ENCODE results near the gene PARD3. TPM values are rescaled to one million over a fixed set of nuclear protein-coding genes. Genes with fewer than 3 reads are reported as not detected.
"Not testable (repeated sequence)": the region's sequence is repeated elsewhere in the genome, so short reads cannot be mapped to it uniquely, and the experiment has no call there.

PARD3 gene
- total RNA-seq, 1 experiment from 2014 or later, result not detected

DNA sequence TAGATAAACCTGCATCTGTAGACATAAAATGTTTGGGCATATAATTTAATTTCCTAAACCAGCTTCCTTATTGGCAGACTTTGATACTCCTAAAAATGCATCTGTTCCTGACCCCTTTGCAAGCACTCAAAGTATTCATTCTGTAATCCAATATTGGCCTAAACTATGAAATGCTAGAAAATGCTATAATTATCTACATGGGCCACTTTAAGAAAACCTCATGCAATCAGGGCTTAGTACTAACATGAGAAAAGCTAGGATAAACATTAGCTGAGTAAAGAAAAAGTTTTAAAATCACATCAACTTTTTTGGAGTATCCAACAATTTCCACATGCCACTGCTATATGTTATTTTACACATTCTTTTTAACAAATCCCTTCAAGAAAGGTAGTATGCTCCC, 57.2 kb downstream of the PARD3 start:
- no peak overlapping the region for H3K27ac ChIP-seq (ENCODE audit: low read length)
- no peaks in the 10 kb centered on the region for H3K9me3 ChIP-seq (ENCODE audit: low read length)
- no peaks in the 10 kb centered on the region for H3K9me2 ChIP-seq (replicated peaks; ENCODE audit: insufficient read depth, low read length)
- no peaks in the 10 kb centered on the region for H3K79me2 ChIP-seq (ENCODE audit: low read length)
- DNase-seq, result no peak
- no peak overlapping the region for H2AFZ ChIP-seq (ENCODE audit: low read length)
- H3K4me1 ChIP-seq (ENCODE audit: low read length), result peaks cover 15% of the 10 kb centered on the region
- H4K20me1 ChIP-seq (ENCODE audit: insufficient read depth, low read depth, low read length), result no peaks in the 10 kb centered on the region
- no peak overlapping the region for H3K4me3 ChIP-seq (ENCODE audit: low read length)
- H3K4me2 ChIP-seq (ENCODE audit: low read depth, low read length, poor library complexity, severe bottlenecking), result no peak overlapping the region
- H3K27me3 ChIP-seq (ENCODE audit: low read length), result no peaks in the 10 kb centered on the region
- no peak overlapping the region for H3K9ac ChIP-seq (ENCODE audit: low read length)
- no peaks in the 10 kb centered on the region for H3K36me3 ChIP-seq (ENCODE audit: insufficient read depth, low read length)

- H3K27ac ChIP-seq (ENCODE audit: low read length); H3K9ac ChIP-seq (ENCODE audit: low read length); DNase-seq; H2AFZ ChIP-seq (ENCODE audit: low read length); H3K36me3 ChIP-seq (ENCODE audit: insufficient read depth, low read length); H4K20me1 ChIP-seq (ENCODE audit: insufficient read depth, low read depth, low read length); H3K9me3 ChIP-seq (ENCODE audit: low read length); H3K4me3 ChIP-seq (ENCODE audit: low read length); H3K4me2 ChIP-seq (ENCODE audit: low read depth, low read length, poor library complexity, severe bottlenecking); H3K27me3 ChIP-seq (ENCODE audit: low read length); H3K9me2 ChIP-seq (replicated peaks; ENCODE audit: insufficient read depth, low read length); H3K79me2 ChIP-seq (ENCODE audit: low read length): not testable (repeated sequence)
- H3K4me1 ChIP-seq (ENCODE audit: low read length), result peaks cover 15% of the 10 kb centered on the region
Measured at GRCh38 chr10:34757181-34757580, 57.9 kb downstream of the PARD3 start.

DNA sequence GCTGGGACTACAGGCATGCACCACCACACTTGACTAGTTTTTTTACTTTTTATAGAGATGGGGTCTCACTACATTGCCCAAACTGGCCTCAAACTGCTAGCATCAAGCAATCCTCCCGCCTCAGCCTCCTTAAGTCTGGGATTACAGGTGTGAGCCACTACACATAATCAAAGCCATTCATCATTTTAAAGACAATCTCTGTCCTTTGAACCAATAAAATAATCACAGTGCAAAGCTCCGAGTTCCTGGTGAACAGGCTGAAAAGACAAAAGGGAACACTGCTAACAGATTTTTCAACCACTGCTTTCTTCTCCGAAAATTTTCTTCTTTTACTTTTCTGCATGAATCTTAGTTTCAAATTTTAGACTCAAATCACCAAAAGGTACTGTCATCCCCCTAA, 58.5 kb downstream of the PARD3 start:
- no peak overlapping the region for H3K27ac ChIP-seq (ENCODE audit: low read length)

GRCh38 chr10:34753014-34753757, 61.9 kb downstream of the PARD3 start:
- Histone ChIP-seq H3K4me3 (ENCODE audit: low read length) (no peak overlapping the region), H3K36me3 (ENCODE audit: insufficient read depth, low read length) (no peaks in the 10 kb centered on the region), H3K9me2 (replicated peaks; ENCODE audit: insufficient read depth, low read length) (no peaks in the 10 kb centered on the region), H3K9me3 (ENCODE audit: low read length) (no peaks in the 10 kb centered on the region), H4K20me1 (ENCODE audit: insufficient read depth, low read depth, low read length) (no peaks in the 10 kb centered on the region), H3K79me2 (ENCODE audit: low read length) (no peaks in the 10 kb centered on the region), H3K9ac (ENCODE audit: low read length) (no peak overlapping the region), H3K4me1 (ENCODE audit: low read length) (peaks cover under 1% of the 10 kb centered on the region; the same call in 1 of the 2 replicates), H3K4me2 (ENCODE audit: low read depth, low read length, poor library complexity, severe bottlenecking) (no peak overlapping the region), H3K27ac (ENCODE audit: low read length) (no peak overlapping the region), H2AFZ (ENCODE audit: low read length) (no peak overlapping the region), H3K27me3 (ENCODE audit: low read length) (no peaks in the 10 kb centered on the region)
- DNase-seq, result no peak

More for the DNA sequence above, 58.5 kb downstream of the PARD3 start:
- no peaks in the 10 kb centered on the region for H3K9me2 ChIP-seq (replicated peaks; ENCODE audit: insufficient read depth, low read length)
- no peak overlapping the region for H2AFZ ChIP-seq (ENCODE audit: low read length)
- H4K20me1 ChIP-seq (ENCODE audit: insufficient read depth, low read depth, low read length), result no peaks in the 10 kb centered on the region
- peaks cover 15% of the 10 kb centered on the region for H3K4me1 ChIP-seq (ENCODE audit: low read length)
- no peaks in the 10 kb centered on the region for H3K9me3 ChIP-seq (ENCODE audit: low read length)
- no peak overlapping the region for H3K4me3 ChIP-seq (ENCODE audit: low read length)
- DNase-seq, result no peak
- no peaks in the 10 kb centered on the region for H3K79me2 ChIP-seq (ENCODE audit: low read length)
- H3K4me2 ChIP-seq (ENCODE audit: low read depth, low read length, poor library complexity, severe bottlenecking), result no peak overlapping the region
- no peaks in the 10 kb centered on the region for H3K27me3 ChIP-seq (ENCODE audit: low read length)
- H3K9ac ChIP-seq (ENCODE audit: low read length), result no peak overlapping the region
- no peaks in the 10 kb centered on the region for H3K36me3 ChIP-seq (ENCODE audit: insufficient read depth, low read length)

DNA sequence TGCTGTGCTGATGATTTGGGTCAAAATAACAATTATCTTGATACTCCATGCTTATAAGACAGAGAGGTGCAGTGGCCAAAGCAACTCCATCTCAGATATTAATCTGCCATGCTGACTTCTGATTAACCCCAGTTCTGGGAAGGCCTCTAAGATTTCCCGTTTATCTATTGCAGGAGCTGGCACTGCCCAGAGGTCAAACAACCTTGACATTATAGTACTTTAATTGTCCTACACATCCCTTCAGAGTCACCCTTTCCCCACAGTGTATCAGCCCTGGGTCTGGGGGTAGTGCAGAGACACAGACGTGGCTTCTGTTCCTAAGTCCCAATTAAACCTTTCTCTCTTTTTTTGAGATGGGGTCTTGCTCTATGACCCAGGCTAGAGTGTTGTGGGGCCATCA, 63.8 kb downstream of the PARD3 start:
- Histone ChIP-seq H3K79me2 (ENCODE audit: low read length) (no peaks in the 10 kb centered on the region), H2AFZ (ENCODE audit: low read length) (no peak overlapping the region), H3K4me2 (ENCODE audit: low read depth, low read length, poor library complexity, severe bottlenecking) (no peak overlapping the region), H4K20me1 (ENCODE audit: insufficient read depth, low read depth, low read length) (no peaks in the 10 kb centered on the region), H3K9me3 (ENCODE audit: low read length) (no peaks in the 10 kb centered on the region), H3K9me2 (replicated peaks; ENCODE audit: insufficient read depth, low read length) (no peaks in the 10 kb centered on the region), H3K4me1 (ENCODE audit: low read length) (no peaks in the 10 kb centered on the region), H3K4me3 (ENCODE audit: low read length) (no peak overlapping the region), H3K9ac (ENCODE audit: low read length) (no peak overlapping the region), H3K27ac (ENCODE audit: low read length) (no peak overlapping the region), H3K36me3 (ENCODE audit: insufficient read depth, low read length) (no peaks in the 10 kb centered on the region), H3K27me3 (ENCODE audit: low read length) (no peaks in the 10 kb centered on the region)
- DNase-seq, result no peak

- not testable (repeated sequence) for DNase-seq; H3K79me2 ChIP-seq (ENCODE audit: low read length); H3K4me1 ChIP-seq (ENCODE audit: low read length); H3K27me3 ChIP-seq (ENCODE audit: low read length); H3K36me3 ChIP-seq (ENCODE audit: insufficient read depth, low read length); H3K9ac ChIP-seq (ENCODE audit: low read length); H3K9me3 ChIP-seq (ENCODE audit: low read length); H3K9me2 ChIP-seq (replicated peaks; ENCODE audit: insufficient read depth, low read length); H3K4me3 ChIP-seq (ENCODE audit: low read length); H4K20me1 ChIP-seq (ENCODE audit: insufficient read depth, low read depth, low read length); H2AFZ ChIP-seq (ENCODE audit: low read length); H3K27ac ChIP-seq (ENCODE audit: low read length); H3K4me2 ChIP-seq (ENCODE audit: low read depth, low read length, poor library complexity, severe bottlenecking)
Measured at GRCh38 chr10:34750795-34751194, 64.3 kb downstream of the PARD3 start.

- no peak overlapping the region for H3K27ac ChIP-seq (ENCODE audit: low read length)
- no peaks in the 10 kb centered on the region for H3K27me3 ChIP-seq (ENCODE audit: low read length)
- H3K9me3 ChIP-seq (ENCODE audit: low read length), result no peaks in the 10 kb centered on the region
- H3K4me2 ChIP-seq (ENCODE audit: low read depth, low read length, poor library complexity, severe bottlenecking), result no peak overlapping the region
- no peaks in the 10 kb centered on the region for H3K36me3 ChIP-seq (ENCODE audit: insufficient read depth, low read length)
- H3K4me1 ChIP-seq (ENCODE audit: low read length), result no peaks in the 10 kb centered on the region
- no peak for DNase-seq
- no peak overlapping the region for H3K4me3 ChIP-seq (ENCODE audit: low read length)
- H2AFZ ChIP-seq (ENCODE audit: low read length), result no peak overlapping the region
- no peaks in the 10 kb centered on the region for H3K79me2 ChIP-seq (ENCODE audit: low read length)
- H4K20me1 ChIP-seq (ENCODE audit: insufficient read depth, low read depth, low read length), result no peaks in the 10 kb centered on the region
- no peak overlapping the region for H3K9ac ChIP-seq (ENCODE audit: low read length)
- no peaks in the 10 kb centered on the region for H3K9me2 ChIP-seq (replicated peaks; ENCODE audit: insufficient read depth, low read length)
Measured at GRCh38 chr10:34748767-34749166, 66.3 kb downstream of the PARD3 start.

DNA sequence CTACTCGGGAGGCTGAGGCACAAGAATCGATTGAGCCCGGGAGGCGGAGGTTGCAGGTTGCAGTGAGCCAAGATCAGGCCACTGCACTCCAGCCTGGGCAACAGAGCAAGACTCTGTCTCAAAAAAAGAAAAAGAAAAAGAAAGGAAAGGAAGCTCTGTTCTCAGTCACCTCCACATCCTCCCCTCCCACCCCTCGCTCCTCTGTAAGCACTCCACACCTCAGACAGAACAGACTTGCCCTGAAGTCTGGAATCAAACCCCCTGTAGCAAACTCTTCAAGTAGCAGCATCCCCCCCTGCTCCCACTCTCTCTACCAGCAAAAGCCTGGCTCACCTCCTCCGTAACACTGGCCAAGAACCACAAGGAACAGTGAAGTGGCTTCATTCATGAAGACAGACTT, 66.7 kb downstream of the PARD3 start:
- no peak overlapping the region for H3K9ac ChIP-seq (ENCODE audit: low read length)
- no peak overlapping the region for H2AFZ ChIP-seq (ENCODE audit: low read length)
- no peaks in the 10 kb centered on the region for H3K36me3 ChIP-seq (ENCODE audit: insufficient read depth, low read length)
- no peaks in the 10 kb centered on the region for H3K4me1 ChIP-seq (ENCODE audit: low read length)
- DNase-seq, result no peak
- no peaks in the 10 kb centered on the region for H4K20me1 ChIP-seq (ENCODE audit: insufficient read depth, low read depth, low read length)
- H3K9me3 ChIP-seq (ENCODE audit: low read length), result no peaks in the 10 kb centered on the region
- no peak overlapping the region for H3K27ac ChIP-seq (ENCODE audit: low read length)
- no peaks in the 10 kb centered on the region for H3K9me2 ChIP-seq (replicated peaks; ENCODE audit: insufficient read depth, low read length)
- H3K4me2 ChIP-seq (ENCODE audit: low read depth, low read length, poor library complexity, severe bottlenecking), result no peak overlapping the region
- no peaks in the 10 kb centered on the region for H3K27me3 ChIP-seq (ENCODE audit: low read length)
- H3K4me3 ChIP-seq (ENCODE audit: low read length), result no peak overlapping the region
- H3K79me2 ChIP-seq (ENCODE audit: low read length), result no peaks in the 10 kb centered on the region
